Measurements from ENCODE around the gene THSD1. TPM values are rescaled to one million over a fixed set of nuclear protein-coding genes. Genes with fewer than 3 reads are reported as not detected.

THSD1 gene
- total and polyA plus RNA-seq, 9 of the 15 experiments (the other 6 are each of a cell fraction or from before 2014, with no cell fraction given): 0.01 to 0.11 (median 0.04) TPM; not detected in 2

DNA sequence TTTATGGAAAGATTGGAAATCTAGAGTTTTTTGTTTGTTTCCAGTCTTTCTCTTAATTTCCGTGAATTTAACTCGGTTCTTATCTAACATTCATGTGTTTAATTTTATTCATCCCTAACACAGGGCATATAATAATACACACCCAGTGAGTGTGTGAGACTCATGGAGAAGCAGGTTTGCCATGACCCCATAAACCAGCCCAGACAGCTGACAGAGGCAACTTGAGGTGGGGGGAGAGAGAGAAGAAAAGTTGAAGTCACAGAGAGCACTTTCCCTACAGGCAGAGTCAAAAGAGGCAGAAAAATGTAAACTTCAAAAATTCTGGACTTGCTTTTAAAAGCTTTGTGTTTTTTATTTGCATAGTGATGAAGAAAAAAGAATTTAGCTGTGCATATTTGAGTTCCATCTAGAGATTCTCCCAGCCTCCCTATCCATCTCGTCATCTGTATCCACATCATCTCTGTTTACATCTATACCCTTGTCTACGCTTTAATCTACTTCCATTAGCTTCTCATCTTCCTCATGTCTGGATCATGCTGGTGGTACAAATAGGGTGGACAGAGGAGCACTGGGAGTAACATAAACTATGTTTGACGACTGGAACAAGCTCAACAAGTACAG is 60.2 kb downstream of the THSD1 start (continued):
- TF ChIP-seq SNIP1 (IDR thresholded peaks at IDR 0.05; ENCODE audit: low read depth) (no peak), BCLAF1 (IDR thresholded peaks at IDR 0.05; ENCODE audit: borderline replicate concordance in 1 of 2, control insufficient read depth in 1 of 2, low read depth in 2 of 2, low read length in 1 of 2) (no peak), ZNF740 (CRISPR knock-in tag; IDR thresholded peaks at IDR 0.05) (no peak), ZNF740 (tag; IDR thresholded peaks at IDR 0.05) (no peak), HDAC3 (IDR thresholded peaks at IDR 0.05; ENCODE audit: borderline replicate concordance, partially characterized antibody) (no peak), RNF2 (IDR thresholded peaks at IDR 0.05) (no peak), ZNF830 (CRISPR knock-in tag; IDR thresholded peaks at IDR 0.05) (no peak)

Measured in K562 (cell line).